Fibroblast of skin of right biceps (primary cell): ENCODE results near the gene BNC1.
A peak's percentile ranks its signal among the peaks of the same experiment; 100 is the strongest.
"Not testable (repeated sequence)": the region's sequence is repeated elsewhere in the genome, so short reads cannot be mapped to it uniquely, and the experiment has no call there.

Experiments
- DNase-seq: peaks from one replicate; pipeline ENCODE4 v3.0.0-alpha.2; 2013

BNC1 gene

DNA sequence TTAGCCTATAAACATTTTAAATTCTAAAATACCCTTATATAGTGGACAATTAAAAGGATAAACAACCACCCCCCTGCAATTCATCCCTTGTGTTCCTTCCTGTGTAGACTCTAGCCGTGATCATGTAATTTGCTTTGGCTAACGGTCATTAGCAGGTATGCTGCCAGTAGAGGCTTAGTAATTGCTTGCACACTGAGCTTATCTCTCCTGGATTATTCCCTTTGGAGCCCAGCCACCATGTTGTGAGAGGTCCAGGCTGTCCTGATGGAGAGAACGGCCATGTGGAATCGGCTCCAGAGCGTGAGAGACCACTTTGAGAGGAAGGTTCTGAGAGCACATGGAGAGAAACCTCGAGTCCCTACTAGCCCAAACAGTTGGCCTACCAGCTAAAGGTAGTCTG lies 11.0 kb upstream of the BNC1 start:
- no peak for DNase-seq

GRCh38 chr15:83293201-83293600 lies 8.7 kb upstream of the BNC1 start:
- DNase-seq, result no peak

- DNase-seq, result peak; percentile 78
These were observed 7.9 kb upstream of the BNC1 start for GRCh38 chr15:83292317-83292716.

- DNase-seq, result no peak
These were observed 5.8 kb upstream of the BNC1 start for GRCh38 chr15:83290236-83290635.

DNA sequence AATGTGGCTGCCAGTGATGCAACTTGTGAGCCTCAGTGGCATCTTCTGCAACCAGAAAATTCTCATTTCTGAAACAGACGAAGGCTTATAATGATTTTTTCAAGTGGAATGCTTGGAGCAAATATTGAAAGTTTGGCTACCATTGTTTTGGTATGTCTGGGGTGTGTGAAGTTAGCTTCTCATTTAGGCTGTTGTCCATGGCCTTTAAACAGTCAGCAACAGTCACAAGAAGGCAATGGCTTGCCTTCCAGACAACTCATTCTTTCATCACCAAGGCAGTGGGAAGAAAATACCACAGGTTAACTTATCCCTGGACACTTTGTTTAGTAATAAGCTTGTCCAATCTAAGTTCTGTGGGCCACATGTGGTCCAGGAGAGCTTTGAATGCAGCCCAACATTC lies 4.7 kb upstream of the BNC1 start:
- DNase-seq, result no peak

DNA sequence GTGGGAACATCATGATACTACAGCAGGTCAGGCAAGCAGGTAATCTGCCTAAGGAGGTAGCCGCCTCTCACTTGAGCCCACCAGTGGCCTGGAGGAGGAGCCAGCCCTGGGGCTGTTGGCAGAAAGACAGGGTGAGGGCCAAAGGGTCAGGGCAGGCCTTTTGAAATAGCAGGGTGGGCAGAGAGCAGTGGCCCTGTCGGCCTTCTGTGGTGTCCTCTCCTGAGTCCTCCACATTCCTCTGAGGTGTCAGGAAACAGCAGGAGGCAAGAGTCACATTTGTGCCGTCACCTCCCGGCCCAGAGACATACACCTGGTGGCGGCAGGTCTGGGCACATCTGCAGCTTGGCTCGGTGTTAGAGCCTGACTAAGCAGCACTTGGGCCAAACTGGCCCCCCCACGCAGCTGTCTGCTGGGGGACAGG lies 3.9 kb upstream of the BNC1 start:
- DNase-seq, result no peak

GRCh38 chr15:83287541-83288027 lies 3.1 kb upstream of the BNC1 start:
- DNase-seq, result peak; percentile 99

- peak; percentile 95 for DNase-seq
These were observed 1.6 kb upstream of the BNC1 start for GRCh38 chr15:83285979-83286553.

DNA sequence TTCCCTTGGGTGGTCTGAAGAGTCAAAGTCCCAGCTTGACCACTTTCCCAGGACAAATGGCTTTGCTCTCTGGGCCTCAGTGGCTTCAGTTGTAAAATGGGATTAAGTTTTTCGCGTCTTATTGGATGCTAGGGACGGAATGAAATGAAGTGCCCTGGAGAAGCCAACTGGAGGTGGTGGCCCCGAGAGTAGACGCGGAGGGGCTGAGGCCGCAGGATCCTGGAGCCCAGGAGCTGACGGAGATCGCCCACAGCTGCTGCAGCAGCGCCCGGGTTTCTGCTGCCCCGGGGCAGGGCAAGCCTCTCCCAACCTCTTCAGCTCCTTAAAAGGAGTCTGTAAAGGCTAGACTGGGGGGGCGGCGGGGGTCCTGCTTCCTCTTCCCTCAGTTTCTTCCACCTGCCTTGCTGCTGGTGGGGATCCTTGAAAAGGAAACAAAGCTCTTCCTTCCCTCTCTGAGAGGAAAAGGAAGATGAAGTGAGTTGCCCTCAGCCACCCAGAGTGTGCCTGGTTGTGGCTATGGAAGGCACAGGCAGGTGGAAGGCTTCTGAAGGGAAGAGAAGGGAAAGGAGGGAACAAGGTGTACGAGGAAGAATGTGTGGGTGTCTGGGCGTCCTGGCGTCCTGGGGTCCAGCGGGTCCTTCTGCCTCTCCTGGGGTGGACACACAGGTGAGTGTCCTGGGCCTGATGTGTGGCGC lies 967 bp upstream of the BNC1 start:
- DNase-seq, result no peak

DNA sequence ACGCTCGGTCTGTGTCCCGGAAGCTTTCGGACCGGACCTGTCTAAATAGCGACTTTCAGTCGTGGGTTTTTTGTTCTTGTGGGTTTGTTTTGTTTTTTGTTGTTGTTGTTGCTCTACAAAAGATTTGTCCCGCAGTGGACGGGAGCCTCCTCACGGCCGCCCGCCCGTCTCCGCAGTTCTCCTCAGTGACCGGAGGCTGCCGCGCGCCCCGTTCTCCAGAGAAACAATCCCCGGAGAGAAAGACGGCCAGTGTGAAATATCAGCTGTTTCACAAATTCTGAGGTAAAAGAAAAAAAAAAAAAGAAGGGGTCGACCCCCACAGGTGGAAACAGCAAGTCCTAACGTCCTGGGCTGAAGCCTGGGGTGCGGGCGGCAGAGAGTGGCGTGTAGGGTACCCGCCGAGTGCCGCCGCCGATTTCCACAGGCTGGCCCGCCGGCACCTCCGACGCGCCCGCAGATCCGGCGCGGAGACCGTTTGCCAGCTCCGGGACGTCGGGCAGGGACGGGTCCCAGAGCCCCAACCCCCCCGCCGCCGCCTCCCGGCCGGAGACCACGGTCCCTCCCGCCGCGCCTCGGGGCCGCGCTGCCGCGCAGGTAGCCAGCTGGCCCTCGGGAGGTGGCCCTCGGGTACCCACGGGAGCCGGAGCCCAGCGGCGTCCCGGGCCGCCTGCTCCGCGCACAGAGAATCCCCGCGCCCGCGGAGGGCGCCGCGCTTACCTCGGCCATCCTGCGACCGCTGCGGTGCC lies 478 bp downstream of the BNC1 start:
- no peak for DNase-seq

DNA sequence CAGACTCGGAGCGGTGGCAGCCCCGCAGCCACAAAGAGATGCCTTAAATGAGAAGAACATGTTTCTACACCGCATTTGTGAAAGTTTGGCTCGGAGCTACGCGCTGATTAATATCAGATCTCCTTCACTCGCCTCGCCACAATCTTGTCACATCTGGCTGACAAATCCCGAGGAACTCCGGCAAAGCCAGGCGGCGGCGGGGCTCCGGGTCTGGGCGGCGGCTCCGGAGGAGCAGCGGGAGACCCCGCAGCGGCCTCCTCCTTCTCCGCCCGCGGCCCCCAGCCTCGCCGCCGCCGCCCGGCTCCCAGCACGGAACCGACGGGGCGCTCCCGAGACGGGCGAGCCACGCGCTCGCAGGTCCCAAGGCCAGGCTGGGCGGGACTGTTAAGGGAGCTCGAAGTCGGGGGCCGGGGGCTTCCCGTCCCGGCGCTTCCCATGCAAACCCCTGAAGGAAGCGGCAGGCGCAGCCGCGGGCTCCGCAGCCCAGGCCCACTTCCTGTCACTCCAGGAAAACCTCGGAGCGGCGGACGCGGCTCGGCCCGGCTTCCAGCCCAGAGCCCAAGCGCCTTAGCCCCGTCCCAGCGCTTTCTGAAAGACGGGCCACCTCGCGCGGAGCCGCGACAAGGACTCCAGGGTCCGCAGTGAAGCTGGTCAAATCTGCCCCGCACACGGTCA lies 1.2 kb downstream of the BNC1 start:
- peak; percentile 74 for DNase-seq

GRCh38 chr15:83282776-83283137 lies 1.7 kb downstream of the BNC1 start:
- peak; percentile 61 for DNase-seq

- no peak for DNase-seq
These were observed 2.3 kb downstream of the BNC1 start for GRCh38 chr15:83282141-83282540.

DNA sequence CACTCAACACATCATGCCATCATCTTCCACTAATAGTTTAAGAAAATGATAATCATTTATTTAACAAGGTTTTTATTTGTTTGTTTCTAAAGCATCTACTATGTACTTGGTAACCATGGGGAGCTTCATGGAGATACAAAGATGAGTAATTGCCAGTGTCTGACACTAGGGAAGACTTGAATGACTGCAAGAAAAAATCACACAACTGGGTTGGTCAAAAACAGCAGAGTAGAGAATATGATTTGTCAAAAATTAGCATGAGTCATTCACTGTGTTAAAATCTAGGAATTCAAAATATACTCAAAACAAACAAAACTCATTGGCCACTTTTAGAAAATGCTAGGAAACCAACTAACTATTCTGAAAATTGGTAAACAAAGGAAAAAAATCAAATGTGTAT lies 6.3 kb downstream of the BNC1 start:
- DNase-seq, result peak; percentile 81

GRCh38 chr15:83276661-83277060 lies 7.8 kb downstream of the BNC1 start:
- peak; percentile 73 for DNase-seq

GRCh38 chr15:83275412-83275811 lies 9.1 kb downstream of the BNC1 start:
- peak; percentile 50 for DNase-seq

GRCh38 chr15:83270176-83270575 lies 14.3 kb downstream of the BNC1 start:
- no peak for DNase-seq

DNA sequence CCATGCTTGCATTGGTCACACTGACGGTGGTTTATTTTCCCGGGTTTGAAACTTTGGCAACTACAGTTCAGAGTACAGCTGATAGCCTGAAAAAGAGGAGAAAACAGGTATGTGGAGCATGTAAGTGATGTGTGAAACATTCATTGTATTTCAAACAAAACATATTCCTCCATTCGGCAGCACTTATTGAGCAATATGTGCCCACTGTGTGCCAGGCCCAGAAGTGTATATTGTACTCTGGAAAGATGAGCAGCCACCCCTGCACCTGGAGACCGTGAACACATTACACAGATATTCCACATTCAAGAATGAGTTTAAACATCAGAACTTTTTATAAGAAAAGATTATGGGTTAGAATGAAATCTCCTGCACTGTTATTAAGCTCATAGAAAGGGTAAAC lies 16.3 kb downstream of the BNC1 start:
- no peak for DNase-seq

DNA sequence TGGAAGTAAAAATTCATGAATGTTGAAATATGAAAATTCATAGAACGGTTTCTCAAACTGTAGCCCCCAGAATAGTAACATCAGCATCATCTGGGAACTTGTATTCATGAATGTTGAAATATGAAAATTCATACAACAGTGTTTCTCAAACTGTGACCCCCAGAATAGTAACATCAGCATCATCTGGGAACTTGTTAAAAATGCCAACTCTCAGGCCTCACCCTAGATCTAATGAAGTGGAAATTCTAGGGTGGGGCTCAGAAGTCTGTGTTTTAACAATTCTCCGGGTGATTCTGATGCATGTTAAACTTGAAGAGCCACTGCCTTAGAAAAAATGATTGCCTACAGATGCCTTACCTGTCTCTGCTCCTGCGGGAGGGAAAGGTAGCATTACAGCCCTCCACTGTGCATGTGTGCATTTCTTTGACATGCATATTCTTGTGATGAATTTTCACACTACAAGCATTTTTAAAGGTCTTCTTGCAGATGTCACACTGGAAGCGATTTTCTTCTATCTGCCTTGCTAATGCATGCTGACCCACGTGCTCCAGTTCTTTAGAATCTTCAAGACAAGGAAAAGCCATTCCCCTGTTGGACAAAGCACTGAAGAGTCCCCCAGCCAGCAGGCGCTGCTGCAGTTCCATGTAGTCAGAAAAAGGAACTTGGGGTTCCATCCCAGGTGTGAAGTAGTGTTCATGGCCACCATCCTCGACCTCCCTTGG lies 21.7 kb downstream of the BNC1 start:
- no peak for DNase-seq

DNA sequence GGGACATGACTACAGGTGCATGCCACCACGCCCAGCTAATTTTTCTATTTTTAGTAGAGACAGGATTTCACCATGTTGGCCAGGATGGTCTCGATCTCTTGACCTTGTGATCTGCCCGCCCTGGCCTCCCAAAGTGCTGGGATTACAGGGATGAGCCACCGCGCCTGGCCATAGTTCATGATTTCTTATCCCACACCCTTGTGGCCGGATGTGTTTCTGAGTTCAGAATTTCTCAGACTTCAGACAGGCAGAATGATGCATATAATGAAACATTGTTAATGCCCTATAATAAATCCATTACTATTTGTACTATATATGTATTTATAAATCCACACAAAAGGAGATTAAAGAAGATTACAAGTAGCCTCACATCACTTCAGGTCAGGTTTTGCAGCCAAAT lies 22.3 kb downstream of the BNC1 start:
- DNase-seq, result not testable (repeated sequence)

- peak; percentile 45 for DNase-seq
These were observed 33.7 kb downstream of the BNC1 start for GRCh38 chr15:83250781-83251180.

GRCh38 chr15:83249030-83249343 lies 35.5 kb downstream of the BNC1 start:
- no peak for DNase-seq
